Osteocyte (in vitro differentiated cells): ENCODE results near the gene FOXK2. TPM values are rescaled to one million over a fixed set of nuclear protein-coding genes. Genes with fewer than 3 reads are reported as not detected.

Experiments used
- DNase-seq: peaks from one replicate; pipeline ENCODE4 v3.0.0; 2021; ENCODE audit warnings: mixed read lengths; ENCODE audit not compliant: unreplicated experiment; ENCODE audit errors: extremely low spot score
- H3K27ac Mint-ChIP-seq: one replicate; pipeline ENCODE4 v1.8.0; 2021; ENCODE audit warnings: mild to moderate bottlenecking, mixed read lengths; ENCODE audit not compliant: unreplicated experiment
- H3K27me3 Mint-ChIP-seq: one replicate; pipeline ENCODE4 v1.8.0; 2021; ENCODE audit warnings: mixed read lengths; ENCODE audit not compliant: unreplicated experiment
- H3K36me3 Mint-ChIP-seq: one replicate; pipeline ENCODE4 v1.8.0; 2021; ENCODE audit warnings: mixed read lengths; ENCODE audit not compliant: unreplicated experiment
- H3K4me1 Mint-ChIP-seq: one replicate; pipeline ENCODE4 v1.8.0; 2021; ENCODE audit warnings: mixed read lengths; ENCODE audit not compliant: unreplicated experiment
- H3K4me3 Mint-ChIP-seq: one replicate; pipeline ENCODE4 v1.8.0; 2021; ENCODE audit warnings: mild to moderate bottlenecking, moderate library complexity, mixed read lengths; ENCODE audit not compliant: unreplicated experiment
- H3K9me3 Mint-ChIP-seq: one replicate; pipeline ENCODE4 v1.8.0; 2021; ENCODE audit warnings: mixed read lengths; ENCODE audit not compliant: unreplicated experiment
- CTCF ChIP-seq: fragments of 200-600 bp; sonication (generic); IDR thresholded peaks from 2 replicates; pipeline ENCODE4 v1.5.0; 2021; ENCODE audit warnings: antibody characterized with exemption, mild to moderate bottlenecking, moderate library complexity
- total RNA-seq: library from RNA; stranded (reverse); gene quantifications from 2 replicates; pipeline ENCODE4 v1.2.1, GENCODE V29; 2021

The FOXK2 gene
- total RNA-seq, 1 donor from 2014 or later, result 65.1 TPM

- Mint-ChIP-seq H3K27me3 (no peaks in the 10 kb centered on the region), H3K4me3 (no peak overlapping the region), H3K36me3 (peaks cover 30% of the 10 kb centered on the region), H3K4me1 (no peaks in the 10 kb centered on the region), H3K27ac (no peak overlapping the region), H3K9me3 (no peaks in the 10 kb centered on the region)
- no peak for DNase-seq
- TF ChIP-seq CTCF, result no peak
These were observed 67.2 kb downstream of the FOXK2 start for GRCh38 chr17:82586576-82587233.

GRCh38 chr17:82587234-82588086 lies 67.9 kb downstream of the FOXK2 start:
- Mint-ChIP-seq H3K4me1 (peaks cover 3% of the 10 kb centered on the region), H3K36me3 (peaks cover 27% of the 10 kb centered on the region), H3K27me3 (no peaks in the 10 kb centered on the region), H3K9me3 (no peaks in the 10 kb centered on the region), H3K4me3 (no peak overlapping the region), H3K27ac (peak overlapping the region; percentile 31)
- no peak for DNase-seq
- TF ChIP-seq CTCF, result no peak

- H3K4me1 Mint-ChIP-seq, result peaks cover 14% of the 10 kb centered on the region
- H3K27ac Mint-ChIP-seq, result no peak overlapping the region
- no peak overlapping the region for H3K4me3 Mint-ChIP-seq
- H3K9me3 Mint-ChIP-seq, result no peaks in the 10 kb centered on the region
- H3K27me3 Mint-ChIP-seq, result no peaks in the 10 kb centered on the region
- TF ChIP-seq CTCF, result no peak
- peaks cover 23% of the 10 kb centered on the region for H3K36me3 Mint-ChIP-seq
- no peak for DNase-seq
These were observed 69.0 kb downstream of the FOXK2 start for GRCh38 chr17:82588266-82589175.

GRCh38 chr17:82589851-82590180 lies 70.3 kb downstream of the FOXK2 start:
- DNase-seq, result no peak
- peaks cover 21% of the 10 kb centered on the region for H3K36me3 Mint-ChIP-seq

More at GRCh38 chr17:82589851-82590180, 70.3 kb downstream of the FOXK2 start:
- TF ChIP-seq CTCF, result no peak
- Mint-ChIP-seq H3K4me3 (no peak overlapping the region), H3K27me3 (no peaks in the 10 kb centered on the region), H3K4me1 (peaks cover 25% of the 10 kb centered on the region), H3K27ac (no peak overlapping the region), H3K9me3 (no peaks in the 10 kb centered on the region)
